GM18867 (cell line): ENCODE measurements around the gene L3MBTL4.
"Not testable (repeated sequence)": the region's sequence is repeated elsewhere in the genome, so short reads cannot be mapped to it uniquely, and the experiment has no call there.

Source experiments
- ATAC-seq: cut with Tn5 transposase; IDR thresholded peaks from one replicate; pipeline ENCODE4 v1.9.1; 2021; ENCODE audit warnings: mild to moderate bottlenecking, moderate library complexity; ENCODE audit not compliant: unreplicated experiment

The L3MBTL4 gene

DNA sequence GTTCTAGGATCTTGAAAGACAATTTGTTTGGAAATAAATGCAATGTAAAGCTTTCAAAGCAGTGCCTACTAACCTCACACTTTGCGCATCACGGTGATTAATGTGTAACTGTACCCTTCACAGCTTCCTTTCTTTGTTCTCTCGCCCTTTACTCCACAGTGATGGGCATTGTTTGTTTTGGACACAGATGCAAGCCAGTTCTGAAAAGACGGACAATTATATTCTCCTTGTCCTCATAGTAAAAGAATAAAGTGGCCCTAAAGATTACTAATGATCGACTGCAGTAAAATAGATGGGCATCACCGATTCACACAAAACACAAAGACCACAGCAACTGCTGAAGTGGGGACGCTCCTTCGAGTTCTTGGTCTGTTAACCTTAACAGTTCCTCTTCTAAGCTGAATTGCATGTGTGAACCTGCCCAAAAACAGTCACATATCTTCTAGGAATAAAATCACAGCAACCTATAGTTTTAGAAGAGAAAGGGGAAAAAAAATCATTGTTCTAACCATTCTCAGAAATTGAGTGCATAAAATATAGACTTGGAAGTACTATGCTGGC lies 7.7 kb downstream of the L3MBTL4 start:
- no peak for ATAC-seq

DNA sequence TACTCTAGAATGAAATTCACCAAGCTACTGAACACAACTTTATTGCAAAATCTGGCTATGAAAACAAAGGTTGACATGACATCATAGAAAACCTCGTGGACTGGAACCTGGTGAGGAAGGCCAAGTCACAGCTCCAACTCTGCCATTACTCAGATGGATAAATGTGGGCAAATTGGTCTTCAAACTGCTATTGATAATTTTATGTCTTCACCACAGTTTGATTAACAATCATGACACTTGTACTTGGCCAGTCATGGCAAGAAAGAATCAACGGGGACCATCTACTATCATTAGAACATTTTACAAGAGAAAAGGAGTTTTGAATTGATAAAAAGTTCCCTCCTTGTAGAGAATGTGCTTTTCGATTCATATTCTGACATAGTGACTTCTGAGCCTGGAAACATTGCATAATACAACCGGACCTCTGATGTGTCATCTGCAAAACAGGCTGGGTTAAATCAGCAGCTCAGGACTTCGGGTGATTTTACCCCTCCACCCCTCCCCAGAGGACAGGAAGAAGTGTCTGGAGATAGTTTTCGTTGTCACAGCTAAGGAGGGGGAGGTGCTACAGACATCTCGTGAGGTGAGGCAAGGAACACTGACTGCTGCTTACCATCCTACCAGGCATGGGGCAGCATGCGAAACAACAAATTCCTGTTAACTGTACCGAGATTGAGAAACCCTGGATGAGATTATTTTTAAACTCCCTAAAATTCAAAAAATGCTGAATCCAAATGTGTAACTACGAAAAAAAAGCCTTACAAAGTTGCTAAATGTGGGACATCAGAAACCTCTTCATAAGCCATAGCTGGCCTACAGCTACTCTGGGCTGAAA lies 8.4 kb downstream of the L3MBTL4 start:
- ATAC-seq: no peak

DNA sequence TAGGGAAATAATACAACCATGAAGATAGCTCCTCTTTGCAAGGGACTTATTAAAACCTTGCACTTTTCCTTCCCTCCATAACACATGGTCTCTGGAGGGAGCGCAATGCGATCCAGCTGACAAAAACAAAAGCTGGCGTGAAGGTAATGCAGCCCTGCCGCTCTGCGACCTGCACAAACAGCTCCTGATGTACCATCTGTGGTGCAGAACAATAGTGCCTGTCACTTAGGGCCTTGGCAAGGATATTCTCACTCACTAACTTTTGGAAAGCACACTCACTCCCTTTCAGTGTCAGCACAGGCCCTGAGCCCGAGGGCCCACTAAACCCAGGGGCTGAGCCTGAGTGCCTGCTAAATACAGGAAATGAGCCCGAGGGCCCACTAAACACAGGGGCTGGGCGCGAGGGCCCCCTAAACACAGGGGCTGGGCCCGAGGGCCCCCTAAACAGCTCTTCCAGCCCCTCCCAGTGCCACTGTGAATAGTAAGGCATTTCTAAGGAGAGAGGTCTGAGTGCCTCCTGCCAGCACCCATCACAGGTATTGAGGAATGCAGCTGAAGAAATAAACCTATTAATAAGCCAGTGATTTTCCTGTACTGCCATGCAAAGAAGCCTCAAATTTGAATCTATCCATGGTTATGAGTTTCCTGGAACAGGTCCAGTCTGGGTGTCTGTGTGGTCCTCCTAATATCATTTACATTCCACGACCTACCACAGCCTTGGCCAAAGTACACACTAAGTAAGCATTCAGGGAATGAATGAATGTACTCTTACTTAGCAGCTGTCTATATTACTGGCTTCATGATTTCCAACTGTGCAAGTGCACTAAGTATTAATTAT lies 9.3 kb downstream of the L3MBTL4 start:
- no peak for ATAC-seq

DNA sequence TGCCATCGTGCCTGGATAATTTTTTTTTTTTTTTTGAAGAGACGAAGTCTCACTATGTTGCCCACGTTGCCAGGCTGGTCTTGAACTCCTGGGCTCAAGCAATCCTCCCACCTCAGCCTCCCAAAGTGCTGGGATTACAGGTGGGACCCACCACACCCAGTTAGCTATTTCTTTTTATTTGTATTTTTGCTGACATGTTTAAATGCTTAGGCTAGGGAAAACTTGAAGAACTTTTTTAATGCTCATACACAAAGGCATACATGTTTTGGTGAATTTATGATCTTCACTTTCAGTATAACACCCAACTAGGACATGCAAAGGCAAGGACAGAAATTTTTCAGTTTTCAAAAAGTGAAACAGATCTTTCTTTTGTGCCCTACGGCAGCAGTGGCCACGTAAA lies 9.9 kb downstream of the L3MBTL4 start:
- ATAC-seq: no peak

DNA sequence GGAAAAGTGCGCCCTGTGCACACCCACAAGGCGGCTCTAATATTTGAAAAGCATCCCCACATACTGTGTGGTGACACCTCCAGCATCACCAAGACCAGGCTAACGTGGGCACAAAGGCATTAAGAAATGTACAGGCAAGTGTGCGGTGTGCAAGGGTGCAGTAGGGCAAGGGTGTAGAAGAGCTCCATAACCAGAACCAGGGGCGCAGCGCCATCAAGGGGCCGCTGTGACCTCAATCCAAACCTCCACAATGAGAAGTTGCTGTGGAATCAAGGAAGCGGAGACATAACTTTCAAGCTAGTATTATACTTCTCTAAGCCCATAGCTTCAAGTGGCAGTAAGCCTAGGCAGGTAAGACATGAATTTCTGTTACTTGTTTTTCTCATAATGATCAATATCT lies 13.0 kb downstream of the L3MBTL4 start:
- no peak for ATAC-seq

DNA sequence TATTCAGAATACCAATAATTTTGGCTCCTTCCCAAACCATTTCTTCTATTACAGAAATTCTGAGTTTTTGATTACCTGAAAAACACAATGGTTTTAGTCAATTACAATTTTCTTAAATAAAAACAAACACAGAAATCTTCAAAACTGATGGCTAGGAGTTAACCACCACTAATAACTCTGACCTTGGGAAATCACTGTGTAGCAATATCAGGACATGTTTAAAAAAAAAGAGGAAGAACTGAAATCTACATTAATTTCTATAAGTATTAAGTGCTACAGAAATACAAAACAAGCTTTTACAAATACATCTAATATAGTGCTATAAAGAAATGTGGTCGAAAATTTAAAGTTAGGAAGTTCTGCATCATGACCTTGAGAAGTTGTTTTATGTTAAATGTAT lies 14.9 kb downstream of the L3MBTL4 start:
- no peak for ATAC-seq

DNA sequence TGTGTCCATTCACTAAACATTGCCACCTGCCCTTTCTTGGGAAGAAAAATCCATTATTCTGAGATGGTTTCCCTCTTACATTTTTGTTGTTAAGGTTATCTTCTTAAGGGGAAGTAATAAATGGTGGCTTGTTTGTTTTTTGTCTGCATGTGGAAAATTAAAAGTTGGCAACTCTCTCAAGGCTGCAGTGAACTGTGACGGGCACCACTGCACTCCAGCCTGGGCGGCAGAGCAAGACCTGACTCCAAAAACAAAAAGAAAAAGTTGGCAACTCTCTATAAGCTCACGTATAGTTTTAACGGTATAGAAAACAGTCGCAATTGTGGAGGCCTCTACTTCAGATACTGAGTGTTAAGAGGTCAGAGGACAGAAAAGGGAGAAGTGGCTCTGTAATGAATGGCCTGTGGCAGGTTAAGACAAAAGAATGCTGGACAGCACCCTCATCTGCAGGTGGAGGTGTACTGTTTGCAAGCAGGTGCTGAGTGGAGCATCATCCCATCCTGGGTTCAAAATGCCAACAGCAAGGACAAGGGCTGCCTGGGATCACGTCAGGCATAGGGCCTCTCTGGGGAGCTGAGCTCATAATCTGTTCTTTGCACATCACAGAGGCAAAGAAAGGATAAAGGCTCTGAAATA lies 16.7 kb downstream of the L3MBTL4 start:
- no peak for ATAC-seq

DNA sequence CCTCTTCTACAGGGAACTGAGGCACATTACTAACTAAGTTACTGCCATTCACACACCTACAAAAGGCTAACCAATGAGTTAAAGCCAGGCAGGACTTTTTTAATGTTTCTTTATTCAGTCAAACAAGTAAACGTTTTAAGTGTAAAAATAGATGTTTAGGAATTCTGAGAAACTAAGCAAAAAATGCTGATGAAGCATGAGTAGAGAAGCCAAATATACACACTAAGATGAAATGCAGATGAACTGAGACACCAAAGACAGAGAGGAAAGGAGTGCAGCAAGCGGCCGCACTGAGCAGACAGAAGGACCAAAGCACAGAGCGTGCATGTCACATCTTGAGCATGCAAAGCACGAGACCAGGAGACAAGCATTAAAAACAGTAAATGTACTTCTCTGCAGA lies 17.9 kb downstream of the L3MBTL4 start:
- ATAC-seq: no peak

DNA sequence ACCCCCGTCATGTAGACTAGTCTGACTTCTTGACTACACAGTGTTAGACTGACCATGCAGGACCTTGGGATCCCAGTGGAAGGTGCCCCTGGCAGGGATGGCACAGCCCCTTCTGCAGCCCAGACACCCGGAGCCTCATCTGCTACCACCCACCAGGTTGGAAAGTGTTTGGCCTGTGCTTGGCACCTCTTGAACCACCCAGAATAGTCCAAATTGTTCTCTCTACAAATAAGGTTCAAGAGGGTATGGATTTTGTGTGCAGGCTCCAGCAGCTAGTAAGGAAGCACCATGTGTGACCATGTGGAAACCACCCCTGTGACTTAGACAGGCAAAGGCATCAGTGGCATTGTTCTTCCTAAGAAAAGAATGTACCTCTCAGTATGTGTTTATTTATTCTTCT lies 18.4 kb downstream of the L3MBTL4 start:
- ATAC-seq: no peak

DNA sequence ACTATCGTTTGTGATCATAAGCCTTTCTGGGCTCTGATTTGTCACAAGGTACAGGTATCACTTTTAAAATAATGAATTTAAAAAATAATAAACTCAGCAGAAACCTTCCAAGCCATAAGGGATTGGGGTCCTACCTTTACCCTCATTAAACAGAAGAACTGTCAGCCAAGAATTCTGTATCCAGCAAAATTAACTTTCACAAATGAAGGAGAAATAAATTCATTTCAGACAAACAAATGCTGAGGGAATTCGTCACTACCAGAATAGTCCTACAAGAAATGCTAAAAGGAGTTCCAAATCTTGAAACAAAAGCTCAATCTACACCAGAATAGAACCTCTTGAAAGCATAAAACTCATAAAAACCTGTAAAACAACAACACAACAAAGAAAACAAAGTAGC lies 25.7 kb downstream of the L3MBTL4 start:
- ATAC-seq: no peak

DNA sequence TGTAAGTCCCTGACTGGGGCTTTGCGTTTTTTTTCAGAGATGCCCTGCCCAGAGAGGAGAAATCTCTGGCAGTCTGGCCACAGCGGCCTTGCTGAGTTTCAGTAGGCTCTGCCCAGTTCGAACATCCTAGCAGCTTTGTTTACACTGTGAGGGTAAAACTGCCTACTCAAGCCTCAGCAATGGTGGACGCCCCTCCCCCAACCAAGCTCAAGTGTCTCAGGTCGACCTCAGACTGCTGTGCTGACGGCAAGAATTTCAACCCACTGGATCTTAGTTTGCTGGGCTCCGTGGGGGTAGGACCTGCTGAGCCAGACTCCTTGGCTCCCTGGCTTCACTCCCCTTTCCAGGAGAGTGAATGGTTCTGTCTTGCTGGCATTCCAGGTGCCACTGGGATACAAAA lies 31.7 kb downstream of the L3MBTL4 start:
- no peak for ATAC-seq

DNA sequence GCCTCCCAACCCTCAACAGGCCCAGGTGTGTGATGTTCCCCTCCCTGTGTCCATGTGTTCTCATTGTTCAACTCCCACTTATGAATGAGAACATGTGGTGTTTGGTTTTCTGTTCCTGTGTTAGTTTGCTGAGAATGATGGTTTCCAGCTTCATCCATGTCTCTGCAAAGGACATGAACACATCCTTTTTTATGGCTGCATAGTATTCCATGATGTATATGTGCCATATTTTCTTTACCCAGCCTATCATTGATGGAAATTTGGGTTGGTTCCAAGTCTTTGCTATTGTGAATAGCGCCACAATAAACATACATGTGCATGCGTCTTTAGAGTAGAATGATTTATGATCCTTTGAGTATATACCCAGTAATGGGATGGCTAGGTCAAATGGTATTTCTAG lies 37.2 kb downstream of the L3MBTL4 start:
- ATAC-seq: not testable (repeated sequence)

DNA sequence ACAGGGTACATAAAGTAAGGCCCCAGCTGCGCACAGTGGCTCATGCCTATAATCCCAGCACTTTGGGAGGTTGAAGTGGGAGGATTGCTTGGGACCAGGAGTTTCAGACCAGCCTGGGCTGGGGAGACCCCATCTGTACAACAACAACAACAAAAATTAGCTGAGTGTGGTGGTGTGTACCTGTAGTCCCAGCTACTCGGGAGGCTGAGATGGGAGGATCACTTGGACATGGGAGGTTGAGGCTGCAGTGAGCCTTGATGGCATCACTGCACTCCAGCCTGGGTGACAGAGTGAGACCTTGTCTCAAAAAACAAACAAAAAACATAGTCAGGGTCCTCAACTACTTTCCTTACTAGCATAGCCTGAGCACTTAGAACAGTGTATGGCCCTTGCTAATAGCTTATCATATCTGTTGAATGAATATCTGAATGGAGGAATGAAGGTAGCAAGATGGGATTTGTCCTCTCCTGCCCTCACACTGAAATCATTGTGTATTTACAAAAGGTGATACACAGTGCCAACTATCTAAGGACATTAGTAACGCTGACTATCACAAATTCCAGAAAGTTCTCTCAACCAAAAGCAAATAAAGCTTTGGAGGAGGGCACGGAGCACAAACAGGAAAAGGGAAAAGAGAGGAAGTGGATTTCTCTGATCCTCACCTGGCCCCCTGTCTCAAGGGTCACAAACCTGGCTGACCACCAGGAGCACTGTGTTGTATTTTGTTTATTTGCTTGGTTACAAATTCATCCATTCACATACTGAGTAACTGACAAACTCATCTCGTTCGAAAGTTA lies 38.1 kb downstream of the L3MBTL4 start:
- ATAC-seq: no peak

DNA sequence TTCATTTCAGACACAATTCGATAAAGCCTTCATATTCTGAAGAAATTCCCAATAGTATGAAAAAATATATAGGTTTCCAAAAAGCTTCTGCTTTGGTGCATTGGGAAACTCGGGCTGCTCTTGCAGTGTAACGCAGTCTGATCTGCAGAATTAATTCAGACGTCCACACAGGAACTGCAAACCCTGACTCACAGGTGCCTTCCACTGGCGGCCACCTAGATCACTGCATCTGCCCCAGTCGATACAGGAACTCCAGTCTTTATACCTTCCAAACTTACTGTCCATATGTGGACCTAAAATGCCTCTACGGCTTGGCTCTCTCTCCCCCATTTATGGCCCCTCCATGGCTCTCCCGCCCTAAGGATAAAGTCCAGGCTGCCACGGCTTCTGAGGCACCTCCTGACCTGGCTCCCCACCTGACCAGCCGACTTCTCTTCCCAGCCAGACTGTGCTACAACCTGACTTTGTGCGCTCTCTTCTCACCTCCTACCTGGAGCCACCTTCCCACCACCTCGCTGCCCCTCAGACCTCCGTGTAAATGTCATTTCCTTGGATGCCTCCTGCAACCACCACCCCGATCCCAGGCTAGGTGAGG lies 39.7 kb downstream of the L3MBTL4 start:
- no peak for ATAC-seq

DNA sequence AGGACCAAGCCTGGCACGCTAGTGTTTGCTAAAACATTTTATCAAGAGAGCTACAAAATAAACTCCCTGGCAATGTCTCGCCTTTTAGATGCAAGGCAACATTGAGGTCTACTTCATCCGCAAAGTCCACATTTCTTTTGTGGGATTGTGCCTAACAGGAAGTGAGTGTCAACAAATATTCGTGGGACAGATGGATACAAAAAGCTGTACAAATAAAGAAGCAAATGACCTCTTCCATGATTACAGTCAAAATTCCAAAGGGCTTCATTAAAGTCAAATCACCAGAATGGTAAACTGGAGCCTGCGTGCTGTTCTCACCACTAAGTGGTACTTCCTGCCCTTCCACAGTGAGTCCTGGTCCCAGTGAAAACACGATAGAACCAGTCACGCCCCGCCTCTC lies 40.4 kb downstream of the L3MBTL4 start:
- ATAC-seq: no peak

DNA sequence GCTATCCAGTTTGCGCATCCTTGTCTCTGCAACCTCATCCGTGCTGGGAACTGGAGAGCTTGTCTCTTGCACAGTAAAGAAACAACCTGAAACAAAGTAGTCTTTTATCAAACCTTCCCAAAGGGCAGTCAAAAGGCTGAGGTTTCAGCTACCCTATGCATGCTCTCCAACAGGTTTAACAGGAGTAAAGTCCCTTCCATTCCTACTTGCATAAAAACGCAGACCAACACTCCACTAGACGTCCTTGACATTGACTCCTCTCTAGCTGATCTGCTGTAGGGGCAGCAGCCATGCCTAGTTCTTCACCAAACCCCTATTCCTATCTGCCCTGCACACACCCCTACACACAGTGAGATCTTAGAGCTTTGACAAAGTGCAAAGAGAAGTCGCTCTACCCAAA lies 41.5 kb downstream of the L3MBTL4 start:
- no peak for ATAC-seq

DNA sequence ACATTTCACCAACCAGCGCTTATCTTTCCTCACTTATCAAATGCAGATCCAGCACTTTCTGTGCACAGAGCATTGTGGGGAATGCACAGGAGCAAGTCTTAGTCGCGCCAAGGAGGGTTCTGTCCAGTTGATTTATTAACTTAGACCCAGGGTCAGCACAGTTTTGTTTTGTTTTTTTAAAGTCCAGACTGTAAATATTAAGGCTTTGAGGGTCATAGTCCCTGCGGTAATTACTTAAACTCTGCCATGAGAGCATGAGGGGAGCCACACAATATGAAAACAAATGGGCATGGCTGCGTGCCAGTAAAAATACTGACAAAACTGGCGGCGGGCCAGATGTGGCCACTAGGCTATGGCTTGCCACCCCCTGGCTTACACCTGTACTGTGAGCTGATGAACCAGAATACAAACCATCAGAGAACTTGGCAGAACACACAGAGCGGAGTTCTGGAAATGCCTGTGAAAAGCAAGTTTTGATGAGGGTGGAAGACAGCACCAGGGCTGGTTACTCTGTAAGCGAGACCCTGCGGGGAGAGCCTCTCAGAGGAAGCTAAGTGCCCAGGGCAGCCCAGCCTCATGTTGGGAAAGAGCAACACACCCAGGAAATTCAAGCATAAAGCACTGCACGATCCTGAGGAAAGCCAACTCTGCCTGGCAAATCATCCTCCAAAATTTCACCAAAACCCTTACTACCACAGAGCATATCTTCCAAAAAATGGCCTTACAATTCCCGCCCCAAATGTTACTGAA lies 43.6 kb downstream of the L3MBTL4 start:
- no peak for ATAC-seq

DNA sequence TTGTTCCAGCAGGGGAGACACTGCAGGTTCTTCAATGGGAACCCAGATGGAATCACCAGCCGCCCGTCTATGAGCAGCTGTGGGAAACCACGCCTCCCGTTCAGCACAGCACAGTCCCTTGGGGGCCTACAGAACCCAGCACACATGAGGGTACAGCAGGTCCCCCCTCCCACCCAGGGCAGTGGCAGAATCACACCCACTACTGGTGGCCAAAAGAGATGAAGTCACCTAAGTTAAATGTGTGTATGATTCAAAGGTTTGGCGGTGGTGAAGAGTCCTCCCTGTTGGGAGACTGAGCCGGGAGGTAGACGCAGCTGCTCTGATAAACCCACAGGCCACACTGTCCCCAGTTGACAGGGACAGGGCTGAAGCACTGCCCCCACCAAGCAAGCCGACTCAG lies 44.3 kb downstream of the L3MBTL4 start:
- no peak for ATAC-seq

DNA sequence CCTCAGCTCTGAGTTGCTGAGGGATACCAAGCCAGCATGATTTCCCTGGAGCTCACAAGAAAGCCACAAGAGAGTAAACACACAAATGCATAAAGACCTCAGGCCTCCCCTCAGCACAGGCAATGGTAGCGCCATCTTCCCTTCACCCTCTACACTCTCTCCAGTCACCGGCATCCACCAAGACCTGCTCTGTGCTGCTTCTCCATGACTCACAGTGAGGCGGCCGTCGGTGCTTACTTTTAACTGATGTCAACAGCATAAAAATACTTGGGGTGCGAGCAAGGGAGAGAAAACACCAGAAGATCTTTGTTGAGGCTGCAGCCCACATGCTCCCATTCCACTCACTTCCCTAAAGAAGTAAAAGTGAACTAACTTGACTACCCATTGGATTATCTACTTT lies 46.7 kb downstream of the L3MBTL4 start:
- no peak for ATAC-seq

DNA sequence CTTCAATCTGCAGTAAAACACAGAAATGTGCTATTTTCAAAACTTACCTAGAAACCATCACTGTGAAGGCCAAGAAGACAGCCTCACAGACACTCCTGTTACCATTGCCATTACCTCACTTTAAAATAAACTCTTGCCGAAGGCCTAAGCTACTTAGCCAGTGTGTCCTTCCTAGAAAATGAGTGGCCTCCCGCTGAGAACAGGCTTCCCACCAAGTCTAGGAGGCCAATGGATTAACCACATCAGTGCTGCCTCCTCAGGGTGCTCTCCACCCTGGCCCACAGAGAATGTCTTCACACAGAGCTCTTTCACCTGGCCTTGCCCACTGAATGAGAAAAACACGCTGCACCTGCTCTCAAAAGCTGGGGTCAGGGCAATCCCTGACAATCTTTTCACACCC lies 47.5 kb downstream of the L3MBTL4 start:
- no peak for ATAC-seq
